ENCODE measurements around the gene TENM4.

TENM4 gene

GRCh38 chr11:78651923-78652842 lies 788.6 kb downstream of the TENM4 start:
- Histone ChIP-seq H3K9me3 (no peaks in the 10 kb centered on the region), H3K36me3 (replicated peaks) (no peaks in the 10 kb centered on the region), H3K4me1 (no peaks in the 10 kb centered on the region), H3K4me3 (no peak overlapping the region), H3K27me3 (ENCODE audit: low read depth) (no peaks in the 10 kb centered on the region)
- DNase-seq (ENCODE audit: low spot score in 2 of 2), result no peak
- in situ Hi-C loops (cut with MboI; ENCODE audit: low sequenced_read_pairs), result no loop called here

GRCh38 chr11:78651136-78651775 lies 789.6 kb downstream of the TENM4 start:
- Histone ChIP-seq H3K36me3 (replicated peaks) (no peaks in the 10 kb centered on the region), H3K4me1 (no peaks in the 10 kb centered on the region), H3K9me3 (no peaks in the 10 kb centered on the region), H3K4me3 (no peak overlapping the region), H3K27me3 (ENCODE audit: low read depth) (no peaks in the 10 kb centered on the region)
- DNase-seq (ENCODE audit: low spot score in 2 of 2), result no peak
- in situ Hi-C loops (cut with MboI; ENCODE audit: low sequenced_read_pairs), result no loop called here

- no peak for DNase-seq (ENCODE audit: low spot score in 2 of 2)
- no peaks in the 10 kb centered on the region for H3K4me1 ChIP-seq
- in situ Hi-C loops (cut with MboI; ENCODE audit: low sequenced_read_pairs), result loop anchor here (10.0 kb wide), 1 partner anchor 425 kb away; no protein-coding TSS in a partner anchor
- no peak overlapping the region for H3K4me3 ChIP-seq
- H3K36me3 ChIP-seq (replicated peaks), result no peaks in the 10 kb centered on the region
- no peaks in the 10 kb centered on the region for H3K9me3 ChIP-seq
- H3K27me3 ChIP-seq (ENCODE audit: low read depth), result no peaks in the 10 kb centered on the region
These were observed 791.2 kb downstream of the TENM4 start for GRCh38 chr11:78649361-78650215.

GRCh38 chr11:78647986-78648875 lies 792.6 kb downstream of the TENM4 start:
- H3K9me3 ChIP-seq, result no peaks in the 10 kb centered on the region
- in situ Hi-C loops (cut with MboI; ENCODE audit: low sequenced_read_pairs), result loop anchor here (10.0 kb wide), 1 partner anchor 427 kb away; no protein-coding TSS in a partner anchor
- no peak overlapping the region for H3K4me3 ChIP-seq
- H3K27me3 ChIP-seq (ENCODE audit: low read depth), result peaks cover under 1% of the 10 kb centered on the region; the same call in 1 of the 2 replicates
- DNase-seq (ENCODE audit: low spot score in 2 of 2), result no peak
- H3K36me3 ChIP-seq (replicated peaks), result no peaks in the 10 kb centered on the region
- H3K4me1 ChIP-seq, result no peaks in the 10 kb centered on the region

- Histone ChIP-seq H3K4me1 (no peaks in the 10 kb centered on the region), H3K36me3 (replicated peaks) (no peaks in the 10 kb centered on the region), H3K27me3 (ENCODE audit: low read depth) (peaks cover 7% of the 10 kb centered on the region; the same call in 1 of the 2 replicates), H3K4me3 (no peak overlapping the region), H3K9me3 (no peaks in the 10 kb centered on the region)
- in situ Hi-C loops (cut with MboI; ENCODE audit: low sequenced_read_pairs), result loop anchor here (10.0 kb wide), 1 partner anchor 427 kb away; no protein-coding TSS in a partner anchor
- no peak for DNase-seq (ENCODE audit: low spot score in 2 of 2)
These were observed 793.4 kb downstream of the TENM4 start for GRCh38 chr11:78647266-78647915.

- in situ Hi-C loops (cut with MboI; ENCODE audit: low sequenced_read_pairs), result loop anchor here (10.0 kb wide), 1 partner anchor 428 kb away; no protein-coding TSS in a partner anchor
- Histone ChIP-seq H3K36me3 (replicated peaks) (no peaks in the 10 kb centered on the region), H3K4me3 (no peak overlapping the region), H3K9me3 (no peaks in the 10 kb centered on the region), H3K4me1 (no peaks in the 10 kb centered on the region), H3K27me3 (ENCODE audit: low read depth) (peaks cover 7% of the 10 kb centered on the region)
- DNase-seq (ENCODE audit: low spot score in 2 of 2), result peak; percentile 44 to 66
These were observed 794.2 kb downstream of the TENM4 start for GRCh38 chr11:78646564-78647185.

GRCh38 chr11:78645226-78646202 lies 795.3 kb downstream of the TENM4 start:
- Histone ChIP-seq H3K4me3 (no peak overlapping the region), H3K4me1 (no peaks in the 10 kb centered on the region), H3K9me3 (no peaks in the 10 kb centered on the region), H3K27me3 (ENCODE audit: low read depth) (peaks cover 9% of the 10 kb centered on the region), H3K36me3 (replicated peaks) (no peaks in the 10 kb centered on the region)
- in situ Hi-C loops (cut with MboI; ENCODE audit: low sequenced_read_pairs), result loop anchor here (10.0 kb wide), 1 partner anchor 429 kb away; no protein-coding TSS in a partner anchor
- DNase-seq (ENCODE audit: low spot score in 2 of 2), result peak; percentile 61 to 82

GRCh38 chr11:78643676-78644056 lies 797.2 kb downstream of the TENM4 start:
- Histone ChIP-seq H3K36me3 (replicated peaks) (no peaks in the 10 kb centered on the region), H3K9me3 (peaks cover 2% of the 10 kb centered on the region; the same call in 1 of the 2 replicates), H3K27me3 (ENCODE audit: low read depth) (peaks cover 10% of the 10 kb centered on the region), H3K4me3 (no peak overlapping the region), H3K4me1 (no peaks in the 10 kb centered on the region)
- in situ Hi-C loops (cut with MboI; ENCODE audit: low sequenced_read_pairs), result loop anchor here (10.0 kb wide), 1 partner anchor 431 kb away; no protein-coding TSS in a partner anchor
- no peak for DNase-seq (ENCODE audit: low spot score in 2 of 2)

GRCh38 chr11:78642979-78643675 lies 797.7 kb downstream of the TENM4 start:
- in situ Hi-C loops (cut with MboI; ENCODE audit: low sequenced_read_pairs), result loop anchor here (10.0 kb wide), 1 partner anchor 432 kb away; no protein-coding TSS in a partner anchor
- Histone ChIP-seq H3K27me3 (ENCODE audit: low read depth) (peaks cover 10% of the 10 kb centered on the region), H3K36me3 (replicated peaks) (no peaks in the 10 kb centered on the region), H3K4me1 (no peaks in the 10 kb centered on the region), H3K9me3 (peaks cover 2% of the 10 kb centered on the region; the same call in 1 of the 2 replicates), H3K4me3 (no peak overlapping the region)
- no peak for DNase-seq (ENCODE audit: low spot score in 2 of 2)

GRCh38 chr11:78641541-78641940 lies 799.3 kb downstream of the TENM4 start:
- H3K4me3 ChIP-seq, result no peak overlapping the region
- in situ Hi-C loops (cut with MboI; ENCODE audit: low sequenced_read_pairs), result loop anchor here (10.0 kb wide), 1 partner anchor 433 kb away; no protein-coding TSS in a partner anchor
- no peaks in the 10 kb centered on the region for H3K4me1 ChIP-seq
- peaks cover 10% of the 10 kb centered on the region for H3K27me3 ChIP-seq (ENCODE audit: low read depth)
- no peaks in the 10 kb centered on the region for H3K36me3 ChIP-seq (replicated peaks)
- H3K9me3 ChIP-seq, result peaks cover 2% of the 10 kb centered on the region; the same call in 1 of the 2 replicates
- DNase-seq (ENCODE audit: low spot score in 2 of 2), result no peak

All from HAP-1 (cell line).